Measurements from ENCODE around the gene PEX26.

DNA sequence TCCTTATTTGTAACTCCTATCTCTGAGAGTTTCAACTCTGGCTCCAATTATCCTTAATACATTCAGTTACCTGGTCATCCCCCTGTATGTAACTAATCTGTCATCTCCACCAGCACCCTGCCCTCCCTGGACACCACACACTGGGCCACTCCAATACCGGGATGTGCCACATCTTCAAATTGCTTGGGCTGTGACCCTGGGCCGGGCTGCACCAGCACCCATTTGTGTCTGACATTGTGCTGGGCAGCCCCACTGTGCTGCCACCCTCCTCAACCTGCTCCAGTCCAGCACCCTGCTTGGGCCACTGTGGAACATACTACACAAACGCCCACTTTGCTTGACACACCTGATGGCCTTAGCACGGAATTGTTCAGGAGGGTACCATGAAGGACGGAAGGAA lies 70.0 kb downstream of the PEX26 start:
- TF ChIP-seq, protein P1, sequence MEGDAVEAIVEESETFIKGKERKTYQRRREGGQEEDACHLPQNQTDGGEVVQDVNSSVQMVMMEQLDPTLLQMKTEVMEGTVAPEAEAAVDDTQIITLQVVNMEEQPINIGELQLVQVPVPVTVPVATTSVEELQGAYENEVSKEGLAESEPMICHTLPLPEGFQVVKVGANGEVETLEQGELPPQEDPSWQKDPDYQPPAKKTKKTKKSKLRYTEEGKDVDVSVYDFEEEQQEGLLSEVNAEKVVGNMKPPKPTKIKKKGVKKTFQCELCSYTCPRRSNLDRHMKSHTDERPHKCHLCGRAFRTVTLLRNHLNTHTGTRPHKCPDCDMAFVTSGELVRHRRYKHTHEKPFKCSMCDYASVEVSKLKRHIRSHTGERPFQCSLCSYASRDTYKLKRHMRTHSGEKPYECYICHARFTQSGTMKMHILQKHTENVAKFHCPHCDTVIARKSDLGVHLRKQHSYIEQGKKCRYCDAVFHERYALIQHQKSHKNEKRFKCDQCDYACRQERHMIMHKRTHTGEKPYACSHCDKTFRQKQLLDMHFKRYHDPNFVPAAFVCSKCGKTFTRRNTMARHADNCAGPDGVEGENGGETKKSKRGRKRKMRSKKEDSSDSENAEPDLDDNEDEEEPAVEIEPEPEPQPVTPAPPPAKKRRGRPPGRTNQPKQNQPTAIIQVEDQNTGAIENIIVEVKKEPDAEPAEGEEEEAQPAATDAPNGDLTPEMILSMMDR (IDR thresholded peaks at IDR 0.05): no peak
- TF ChIP-seq POLR2A (IDR thresholded peaks at IDR 0.05): no peak
